ENCODE results near the gene ATP5PB.

ATP5PB gene

GRCh38 chr1:111454859-111455641, 5.8 kb downstream of the ATP5PB start:
- Histone ChIP-seq H3K9me3 (ENCODE audit: control extremely low read depth in 1 of 5, control insufficient read depth in 4 of 5, insufficient read depth in 2 of 5, low read depth in 1 of 5, low read length in 4 of 5) (no peaks in the 10 kb centered on the region), H3K36me3 (ENCODE audit: control insufficient read depth in 4 of 4, insufficient read depth in 4 of 4, low read length in 3 of 4) (peaks cover 23 to 78% (median 46%) of the 10 kb centered on the region in 4 experiments), H3K4me3 (ENCODE audit: control insufficient read depth in 1 of 7, extremely low read depth in 1 of 7, insufficient read depth in 4 of 7, low read depth in 2 of 7, low read length in 6 of 7) (no peak overlapping the region), H3K27ac (ENCODE audit: insufficient read depth in 1 of 2, low read depth in 1 of 2, low read length in 2 of 2, poor library complexity in 1 of 2, severe bottlenecking in 2 of 2) (peak overlapping the region in 1 of 2 experiments; percentile 25), H3K27me3 (replicated peaks in 2 of 5; ENCODE audit: control insufficient read depth in 4 of 5, insufficient read depth in 5 of 5, low read length in 4 of 5) (no peaks in the 10 kb centered on the region), H3K4me1 (ENCODE audit: control extremely low read depth in 1 of 4, control insufficient read depth in 4 of 4, insufficient read depth in 4 of 4, low read length in 3 of 4) (peaks cover 5 to 20% (median 10%) of the 10 kb centered on the region in 4 experiments)
- 89% methylated on average over 1 of the region's 5 CpGs for WGBS (ENCODE audit: insufficient coverage)
- ChIA-PET POLR2A (no interaction called here), CTCF (no interaction called here)
- no peak for DNase-seq

GRCh38 chr1:111455642-111456031, 6.4 kb downstream of the ATP5PB start:
- CTCF ChIA-PET = no interaction called here
- peaks cover 23 to 82% (median 48%) of the 10 kb centered on the region in 4 experiments for H3K36me3 ChIP-seq (ENCODE audit: control insufficient read depth in 4 of 4, insufficient read depth in 4 of 4, low read length in 3 of 4)

GRCh38 chr1:111461765-111462164, 12.5 kb downstream of the ATP5PB start:
- CTCF ChIA-PET = interaction anchor here (1.2 to 3.1 kb wide), 3 partner anchors 9 to 15 kb away, joined by 3 to 12 read pairs (median 11); no protein-coding TSS in a partner anchor
- H3K36me3 ChIP-seq (ENCODE audit: control insufficient read depth in 4 of 4, insufficient read depth in 4 of 4, low read length in 3 of 4) = peaks cover 10 to 62% (median 41%) of the 10 kb centered on the region in 4 experiments
- WGBS (ENCODE audit: insufficient coverage) = 93% methylated on average over 2 of the region's 6 CpGs

More at GRCh38 chr1:111455642-111456031, 6.4 kb downstream of the ATP5PB start:
- H3K9me3 ChIP-seq (ENCODE audit: control extremely low read depth in 1 of 5, control insufficient read depth in 4 of 5, insufficient read depth in 2 of 5, low read depth in 1 of 5, low read length in 4 of 5) = no peaks in the 10 kb centered on the region
- no peak for DNase-seq
- no peak overlapping the region for H3K4me3 ChIP-seq (ENCODE audit: control insufficient read depth in 1 of 7, extremely low read depth in 1 of 7, insufficient read depth in 4 of 7, low read depth in 2 of 7, low read length in 6 of 7)
- POLR2A ChIA-PET = no interaction called here
- no peak overlapping the region for H3K27ac ChIP-seq (ENCODE audit: insufficient read depth in 1 of 2, low read depth in 1 of 2, low read length in 2 of 2, poor library complexity in 1 of 2, severe bottlenecking in 2 of 2)
- peaks cover 0 to 14% (median 4%) of the 10 kb centered on the region in 4 experiments for H3K4me1 ChIP-seq (ENCODE audit: control extremely low read depth in 1 of 4, control insufficient read depth in 4 of 4, insufficient read depth in 4 of 4, low read length in 3 of 4)
- no peaks in the 10 kb centered on the region for H3K27me3 ChIP-seq (replicated peaks in 2 of 5; ENCODE audit: control insufficient read depth in 4 of 5, insufficient read depth in 5 of 5, low read length in 4 of 5)
- no CpG with 5 or more reads among the region's 3 CpGs for WGBS (ENCODE audit: insufficient coverage)

DNA sequence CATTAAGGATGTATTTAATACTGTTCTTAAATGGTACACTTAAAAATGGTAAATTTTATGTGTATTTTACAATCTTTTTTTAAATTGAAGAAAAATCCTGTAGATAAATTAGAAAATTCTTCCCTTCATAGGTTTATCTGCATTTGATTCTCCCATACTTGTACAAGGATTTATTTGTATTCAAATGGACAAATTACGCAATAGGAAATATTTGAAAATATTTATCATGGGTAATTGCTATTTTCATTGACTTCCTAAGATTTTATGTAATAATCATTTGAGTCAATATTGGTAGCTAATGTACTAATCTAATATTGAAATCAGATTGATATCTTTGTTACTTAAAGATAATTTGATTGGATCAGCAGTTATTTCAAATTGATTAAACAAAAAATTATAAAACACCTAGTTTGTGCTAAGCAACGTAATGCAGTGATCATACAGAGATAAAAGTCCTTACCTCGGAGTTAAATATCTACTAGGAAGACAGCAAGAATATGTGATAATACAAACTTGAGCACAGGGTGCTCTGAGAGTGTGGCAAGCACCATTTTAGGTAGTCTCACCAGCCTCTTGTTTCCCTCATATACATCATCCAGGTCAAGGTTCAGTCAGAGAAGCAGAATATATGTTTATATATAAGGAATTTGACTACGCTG, 13.2 kb downstream of the ATP5PB start:
- Histone ChIP-seq H3K36me3 (ENCODE audit: control insufficient read depth in 4 of 4, insufficient read depth in 4 of 4, low read length in 3 of 4) (peaks cover 8 to 55% (median 35%) of the 10 kb centered on the region in 4 experiments), H3K27me3 (replicated peaks in 2 of 5; ENCODE audit: control insufficient read depth in 4 of 5, insufficient read depth in 5 of 5, low read length in 4 of 5) (no peaks in the 10 kb centered on the region), H3K4me1 (ENCODE audit: control extremely low read depth in 1 of 4, control insufficient read depth in 4 of 4, insufficient read depth in 4 of 4, low read length in 3 of 4) (no peaks in the 10 kb centered on the region), H3K9me3 (ENCODE audit: control extremely low read depth in 1 of 5, control insufficient read depth in 4 of 5, insufficient read depth in 2 of 5, low read depth in 1 of 5, low read length in 4 of 5) (no peaks in the 10 kb centered on the region), H3K4me3 (ENCODE audit: control insufficient read depth in 1 of 7, extremely low read depth in 1 of 7, insufficient read depth in 4 of 7, low read depth in 2 of 7, low read length in 6 of 7) (no peak overlapping the region), H3K27ac (ENCODE audit: insufficient read depth in 1 of 2, low read depth in 1 of 2, low read length in 2 of 2, poor library complexity in 1 of 2, severe bottlenecking in 2 of 2) (no peak overlapping the region)
- POLR2A ChIA-PET = no interaction called here
- WGBS (ENCODE audit: insufficient coverage) = 100% methylated on average over 1 of the region's 4 CpGs
- CTCF ChIA-PET = interaction anchor here (0.9 to 3.1 kb wide), 6 partner anchors 9 to 252 kb away, joined by 3 to 12 read pairs (median 4); no protein-coding TSS in a partner anchor
- no peak for DNase-seq

More at GRCh38 chr1:111461765-111462164, 12.5 kb downstream of the ATP5PB start:
- H3K9me3 ChIP-seq (ENCODE audit: control extremely low read depth in 1 of 5, control insufficient read depth in 4 of 5, insufficient read depth in 2 of 5, low read depth in 1 of 5, low read length in 4 of 5) = no peaks in the 10 kb centered on the region
- H3K4me3 ChIP-seq (ENCODE audit: control insufficient read depth in 1 of 7, extremely low read depth in 1 of 7, insufficient read depth in 4 of 7, low read depth in 2 of 7, low read length in 6 of 7) = no peak overlapping the region
- H3K27me3 ChIP-seq (replicated peaks in 2 of 5; ENCODE audit: control insufficient read depth in 4 of 5, insufficient read depth in 5 of 5, low read length in 4 of 5) = no peaks in the 10 kb centered on the region
- H3K27ac ChIP-seq (ENCODE audit: insufficient read depth in 1 of 2, low read depth in 1 of 2, low read length in 2 of 2, poor library complexity in 1 of 2, severe bottlenecking in 2 of 2) = no peak overlapping the region
- DNase-seq = no peak
- H3K4me1 ChIP-seq (ENCODE audit: control extremely low read depth in 1 of 4, control insufficient read depth in 4 of 4, insufficient read depth in 4 of 4, low read length in 3 of 4) = no peaks in the 10 kb centered on the region
- POLR2A ChIA-PET = no interaction called here

GRCh38 chr1:111463029-111463683, 13.9 kb downstream of the ATP5PB start:
- H3K36me3 ChIP-seq (ENCODE audit: control insufficient read depth in 4 of 4, insufficient read depth in 4 of 4, low read length in 3 of 4) = peaks cover 8 to 48% (median 30%) of the 10 kb centered on the region in 4 experiments
- no peaks in the 10 kb centered on the region for H3K27me3 ChIP-seq (replicated peaks in 2 of 5; ENCODE audit: control insufficient read depth in 4 of 5, insufficient read depth in 5 of 5, low read length in 4 of 5)
- ChIA-PET CTCF (interaction anchor here (0.9 to 3.1 kb wide), 6 partner anchors 8 to 251 kb away, joined by 3 to 12 read pairs (median 4); no protein-coding TSS in a partner anchor), POLR2A (interaction anchor here (0.5 to 0.9 kb wide), 2 partner anchors 15 to 252 kb away, joined by 3 to 4 read pairs; no protein-coding TSS in a partner anchor)
- DNase-seq = no peak
- no peaks in the 10 kb centered on the region for H3K9me3 ChIP-seq (ENCODE audit: control extremely low read depth in 1 of 5, control insufficient read depth in 4 of 5, insufficient read depth in 2 of 5, low read depth in 1 of 5, low read length in 4 of 5)
- H3K27ac ChIP-seq (ENCODE audit: insufficient read depth in 1 of 2, low read depth in 1 of 2, low read length in 2 of 2, poor library complexity in 1 of 2, severe bottlenecking in 2 of 2) = no peak overlapping the region
- 100% methylated on average over 1 of the region's 4 CpGs for WGBS (ENCODE audit: insufficient coverage)
- no peaks in the 10 kb centered on the region for H3K4me1 ChIP-seq (ENCODE audit: control extremely low read depth in 1 of 4, control insufficient read depth in 4 of 4, insufficient read depth in 4 of 4, low read length in 3 of 4)
- H3K4me3 ChIP-seq (ENCODE audit: control insufficient read depth in 1 of 7, extremely low read depth in 1 of 7, insufficient read depth in 4 of 7, low read depth in 2 of 7, low read length in 6 of 7) = no peak overlapping the region

GRCh38 chr1:111465754-111466153, 16.5 kb downstream of the ATP5PB start:
- Histone ChIP-seq H3K36me3 (ENCODE audit: control insufficient read depth in 4 of 4, insufficient read depth in 4 of 4, low read length in 3 of 4) (peaks cover 2 to 26% (median 13%) of the 10 kb centered on the region in 4 experiments), H3K4me3 (ENCODE audit: control insufficient read depth in 1 of 7, extremely low read depth in 1 of 7, insufficient read depth in 4 of 7, low read depth in 2 of 7, low read length in 6 of 7) (no peak overlapping the region), H3K27ac (ENCODE audit: insufficient read depth in 1 of 2, low read depth in 1 of 2, low read length in 2 of 2, poor library complexity in 1 of 2, severe bottlenecking in 2 of 2) (no peak overlapping the region), H3K27me3 (replicated peaks in 2 of 5; ENCODE audit: control insufficient read depth in 4 of 5, insufficient read depth in 5 of 5, low read length in 4 of 5) (no peaks in the 10 kb centered on the region), H3K9me3 (ENCODE audit: control extremely low read depth in 1 of 5, control insufficient read depth in 4 of 5, insufficient read depth in 2 of 5, low read depth in 1 of 5, low read length in 4 of 5) (no peaks in the 10 kb centered on the region), H3K4me1 (ENCODE audit: control extremely low read depth in 1 of 4, control insufficient read depth in 4 of 4, insufficient read depth in 4 of 4, low read length in 3 of 4) (peaks cover 10 to 25% (median 11%) of the 10 kb centered on the region in 4 experiments)
- ChIA-PET CTCF (interaction anchor here (0.9 to 1.5 kb wide), 4 partner anchors 13 to 42 kb away, joined by 3 to 4 read pairs (median 3); partner anchors contain the start of gene ATP5PB), POLR2A (interaction anchor here (1.4 kb wide), 1 partner anchor 14 kb away, joined by 7 read pairs; no protein-coding TSS in a partner anchor)
- DNase-seq = no peak
- WGBS (ENCODE audit: insufficient coverage) = 100% methylated on average over 1 of the region's 2 CpGs
